H1 (cell line): Measurements from ENCODE around the gene CDH7. TPM values are rescaled to one million over a fixed set of nuclear protein-coding genes. Genes with fewer than 3 reads are reported as not detected.

Experiments used
- CTCF ChIA-PET: fragments of 300-600 bp; sonication (Branson Sonifier 250); formaldehyde crosslinking; loops from one replicate; lab custom pipeline; 2021; ENCODE audit not compliant: partially characterized antibody; lab: Charles Lee
- POLR2A ChIA-PET: fragments of 300-600 bp; sonication (Branson Sonifier 250); formaldehyde crosslinking; loops from one replicate; lab custom pipeline; 2021; ENCODE audit warnings: inconsistent platforms; ENCODE audit not compliant: partially characterized antibody; lab: Charles Lee
- DNase-seq, 2 experiments: peaks; one replicate each; pipeline versions ENCODE4 v3.0.0 to v3.0.0-alpha.2; 2010 to 2022; ENCODE audit warnings: low spot score in 2 of 2, low read depth in 1 of 2, mixed read lengths in 1 of 2
- FAIRE-seq: peaks from 2 replicates; lab custom pipeline; 2011; peaks lifted over from hg19 to GRCh38; lab: Jason Lieb, UNC
- H2AFZ ChIP-seq: 2 replicates; pipeline ENCODE4 v1.8.1; 2012; ENCODE audit warnings: low read length, inconsistent platforms
- H2AK5ac ChIP-seq: 2 replicates; pipeline ENCODE4 v1.6.1; 2013; ENCODE audit warnings: low read depth, low read length
- H2BK120ac ChIP-seq: replicated peaks from 2 replicates; pipeline ENCODE3; 2013; ENCODE audit warnings: low read depth, low read length, inconsistent platforms
- H2BK12ac ChIP-seq: 2 replicates; pipeline ENCODE4 v1.6.1; 2013; ENCODE audit warnings: low read depth, low read length
- H2BK15ac ChIP-seq: 2 replicates; pipeline ENCODE4 v1.6.1; 2013; ENCODE audit warnings: low read length
- H2BK20ac ChIP-seq: 2 replicates; pipeline ENCODE4 v1.6.1; 2013; ENCODE audit warnings: low read length
- H2BK5ac ChIP-seq: 2 replicates; pipeline ENCODE4 v1.6.1; 2013; ENCODE audit warnings: low read depth, low read length
- H3K14ac ChIP-seq: 2 replicates; pipeline ENCODE4 v1.6.1; 2013; ENCODE audit warnings: inconsistent platforms; ENCODE audit not compliant: insufficient read length
- H3K18ac ChIP-seq: 2 replicates; pipeline ENCODE4 v1.6.1; 2013; ENCODE audit warnings: low read length; ENCODE audit errors: extremely low read depth
- H3K23ac ChIP-seq: 2 replicates; pipeline ENCODE4 v1.6.1; 2013; ENCODE audit warnings: inconsistent platforms; ENCODE audit not compliant: insufficient read length
- H3K23me2 ChIP-seq: 2 replicates; pipeline ENCODE4 v1.6.1; 2013; ENCODE audit warnings: low read depth, low read length
- H3K27ac ChIP-seq: 2 replicates; pipeline ENCODE4 v1.6.1; 2011; ENCODE audit warnings: low read depth, low read length, inconsistent platforms
- H3K27me3 ChIP-seq, 4 experiments: replicated peaks in 1 of 4; 1 replicate in 1 of 4; 2 replicates in 3 of 4; pipeline versions ENCODE4 v1.6.1 to v1.8.1; 2011 to 2013; ENCODE audit warnings: low read length in 3 of 4, mild to moderate bottlenecking in 3 of 4, inconsistent platforms in 2 of 4, mixed read lengths in 2 of 4, moderate library complexity in 1 of 4; ENCODE audit not compliant: control insufficient read depth in 3 of 4, insufficient read depth in 3 of 4; ENCODE audit errors: extremely low read depth in 1 of 4
- H3K36me3 ChIP-seq, 4 experiments: 2 replicates each; pipeline versions ENCODE4 v1.6.1 to v1.8.1; 2011 to 2013; ENCODE audit warnings: mild to moderate bottlenecking in 4 of 4, low read length in 3 of 4, moderate library complexity in 2 of 4, control low read depth in 1 of 4, inconsistent platforms in 1 of 4; ENCODE audit not compliant: insufficient read depth in 4 of 4, control insufficient read depth in 2 of 4
- H3K4ac ChIP-seq: replicated peaks from 2 replicates; pipeline ENCODE3; 2013; ENCODE audit warnings: low read length, low read depth, mixed read lengths, inconsistent platforms; ENCODE audit not compliant: insufficient read length
- H3K4me1 ChIP-seq, 4 experiments: replicated peaks in 1 of 4; 1 replicate in 1 of 4; 2 replicates in 3 of 4; pipeline versions ENCODE4 v1.6.1 to v1.8.1; 2011 to 2013; ENCODE audit warnings: low read length in 3 of 4, inconsistent platforms in 2 of 4, mixed read lengths in 1 of 4; ENCODE audit not compliant: insufficient read depth in 4 of 4, control insufficient read depth in 3 of 4
- H3K4me2 ChIP-seq, 2 experiments: 2 replicates each; pipeline versions ENCODE4 v1.6.1 to v1.8.1; 2011 to 2013; ENCODE audit warnings: low read depth in 2 of 2, low read length in 2 of 2, control low read depth in 1 of 2, inconsistent platforms in 1 of 2, mild to moderate bottlenecking in 1 of 2; ENCODE audit not compliant: insufficient read depth in 1 of 2
- H3K4me3 ChIP-seq, 4 experiments: fragments of 200-600, 300-600 bp in 1 of 4; sonication (generic), shearing (Covaris generic), sonication (Bioruptor Twin) in 1 of 4; 2 replicates each; pipeline versions ENCODE4 v1.5.1 to v1.8.1; 2011 to 2016; ENCODE audit warnings: low read length in 4 of 4, low read depth in 3 of 4, control low read depth in 2 of 4, inconsistent platforms in 2 of 4, mild to moderate bottlenecking in 2 of 4, mixed read lengths in 1 of 4, moderate library complexity in 1 of 4; ENCODE audit not compliant: insufficient read depth in 2 of 4; ENCODE audit errors: extremely low read depth in 1 of 4
- H3K56ac ChIP-seq: replicated peaks from 2 replicates; pipeline ENCODE3; 2013; ENCODE audit warnings: low read depth, mild to moderate bottlenecking, mixed read lengths, low read length, inconsistent platforms; ENCODE audit not compliant: insufficient read length
- H3K79me1 ChIP-seq: 2 replicates; pipeline ENCODE4 v1.6.1; 2013; ENCODE audit warnings: low read depth, low read length, control low read depth
- H3K79me2 ChIP-seq, 2 experiments: 2 replicates each; pipeline versions ENCODE4 v1.6.1 to v1.8.1; 2012 to 2013; ENCODE audit warnings: low read length in 2 of 2, mild to moderate bottlenecking in 2 of 2, inconsistent platforms in 1 of 2; ENCODE audit not compliant: insufficient read depth in 2 of 2, control insufficient read depth in 1 of 2
- H3K9ac ChIP-seq, 4 experiments: replicated peaks in 1 of 4; 1 replicate in 1 of 4; 2 replicates in 3 of 4; pipeline versions ENCODE4 v1.6.1 to v1.8.1; 2011 to 2013; ENCODE audit warnings: low read depth in 3 of 4, low read length in 3 of 4, control low read depth in 2 of 4, mild to moderate bottlenecking in 2 of 4, moderate library complexity in 2 of 4, inconsistent platforms in 1 of 4; ENCODE audit errors: extremely low read depth in 1 of 4
- H3K9me3 ChIP-seq, 2 experiments: 2 replicates each; pipeline versions ENCODE4 v1.6.1 to v1.8.1; 2012 to 2013; ENCODE audit warnings: mild to moderate bottlenecking in 2 of 2, moderate library complexity in 2 of 2, control low read depth in 1 of 2, inconsistent platforms in 1 of 2, low read depth in 1 of 2, low read length in 1 of 2, mixed read lengths in 1 of 2; ENCODE audit not compliant: insufficient read depth in 2 of 2
- H4K20me1 ChIP-seq, 2 experiments: replicated peaks in 1 of 2; 2 replicates each; pipeline versions ENCODE3 to v1.8.1; 2011 to 2013; ENCODE audit warnings: inconsistent platforms in 2 of 2, low read length in 2 of 2, mild to moderate bottlenecking in 1 of 2; ENCODE audit not compliant: insufficient read depth in 2 of 2, control insufficient read depth in 1 of 2
- H4K5ac ChIP-seq: 2 replicates; pipeline ENCODE4 v1.6.1; 2013; ENCODE audit warnings: low read length, low read depth, mixed read lengths, inconsistent platforms; ENCODE audit not compliant: insufficient read length
- H4K8ac ChIP-seq: 2 replicates; pipeline ENCODE4 v1.8.0; 2013; ENCODE audit warnings: mild to moderate bottlenecking, moderate library complexity, low read length, inconsistent platforms; ENCODE audit not compliant: insufficient read depth; ENCODE audit errors: extremely low read depth
- H4K91ac ChIP-seq: replicated peaks from 2 replicates; pipeline ENCODE3; 2013; ENCODE audit warnings: low read length, mixed read lengths, inconsistent platforms; ENCODE audit not compliant: insufficient read length
- RBBP5 ChIP-seq: IDR thresholded peaks from 2 replicates; pipeline ENCODE4 v1.7.1; 2012; ENCODE audit warnings: low read depth, mild to moderate bottlenecking, inconsistent platforms, low read length, moderate library complexity, borderline replicate concordance
- WGBS, 2 experiments: shearing (Covaris generic) in 1 of 2; methylation state at CpG; one replicate each; pipeline versions ENCODE4 v1.1.6 to v1.1.7; 2013 to 2015; ENCODE audit warnings: low lambda C conversion rate in 2 of 2, mixed read lengths in 2 of 2, inconsistent platforms in 1 of 2, low coverage in 1 of 2, missing lambda C conversion rate in 1 of 2; ENCODE audit not compliant: insufficient replicate concordance in 2 of 2, insufficient coverage in 1 of 2, insufficient read length in 1 of 2; ENCODE audit errors: extremely low coverage in 1 of 2, missing lambda C conversion rate in 1 of 2; 5-methylcytosine and 5-hydroxymethylcytosine counted together
- polyA plus RNA-seq, 7 experiments: library from polyadenylated mRNA; depleted of rRNA in 3 of 7; stranded (reverse) in 5 of 7; unstranded in 2 of 7; fragments of >200 nt in 5 of 7; fragments of 200-250 nt in 2 of 7; gene quantifications; 1 replicate in 5 of 7; 2 replicates in 1 of 7; 4 replicates in 1 of 7; pipeline versions ENCODE4 v1.2.1 to v1.2.3, GENCODE V29; 2011 to 2013; ENCODE audit warnings: missing spikeins in 2 of 7, mixed read lengths in 2 of 7
- total RNA-seq: library from RNA; stranded (reverse); fragmentation: NEBNext Ultra II Directional; extraction: Animal tissue kit (Norgen Biotek cat#: 25700); gene quantifications from 2 replicates; pipeline ENCODE4 v1.2.1, GENCODE V29; 2021

Gene CDH7
- total and polyA plus RNA-seq, 2 of the 8 experiments (the other 6 are each of a cell fraction or from before 2014, with no cell fraction given): 1.00 to 1.5 TPM

GRCh38 chr18:65792456-65793074 lies 41.8 kb downstream of the CDH7 start:
- ChIA-PET CTCF (interaction anchor here (0.6 to 0.8 kb wide), 4 partner anchors 8 to 1900 kb away, joined by 3 to 4 read pairs (median 3); no protein-coding TSS in a partner anchor), POLR2A (no interaction called here)
- Histone ChIP-seq H3K4me3 (no peak overlapping the region), H3K56ac (no peak overlapping the region), H3K36me3 (no peaks in the 10 kb centered on the region), H4K8ac (no peak overlapping the region), H4K20me1 (no peaks in the 10 kb centered on the region), H2BK5ac (no peak overlapping the region), H2BK12ac (no peak overlapping the region), H3K23me2 (no peaks in the 10 kb centered on the region), H3K18ac (no peak overlapping the region), H2AK5ac (no peak overlapping the region), H3K27me3 (no peaks in the 10 kb centered on the region), H2BK20ac (no peak overlapping the region), H4K5ac (no peak overlapping the region), H2BK15ac (no peak overlapping the region), H2BK120ac (no peak overlapping the region), H3K9me3 (no peaks in the 10 kb centered on the region), H3K79me1 (no peaks in the 10 kb centered on the region), H3K23ac (no peak overlapping the region), H3K9ac (no peak overlapping the region), H3K4me1 (no peaks in the 10 kb centered on the region), H3K27ac (no peak overlapping the region), H3K79me2 (no peaks in the 10 kb centered on the region), H4K91ac (no peak overlapping the region), H2AFZ (no peak overlapping the region), H3K4me2 (no peak overlapping the region), H3K14ac (no peak overlapping the region), H3K4ac (no peak overlapping the region)
- no peak for TF ChIP-seq RBBP5
- FAIRE-seq: no peak
- WGBS, 2 experiments: 86% methylated on average over 4 of the region's 4 CpGs; no CpG with 5 or more reads in 1 of the 2 experiments
- DNase-seq: no peak
